Measurements from ENCODE around the gene SOWAHC.

- TF ChIP-seq NFRKB (IDR thresholded peaks at IDR 0.05) (no peak), ZNF384 (IDR thresholded peaks at IDR 0.05) (no peak), ELF4 (IDR thresholded peaks at IDR 0.05) (peak; percentile 60; the same call in 1 of the 2 replicates), L3MBTL2 (conservative IDR thresholded peaks at IDR 0.05) (peak; percentile 88), SUZ12 (IDR thresholded peaks at IDR 0.05) (no peak), FOXM1 (IDR thresholded peaks at IDR 0.05; ENCODE audit: borderline replicate concordance) (no peak), SP1 (IDR thresholded peaks at IDR 0.05) (peak; percentile 86), FOXK2 (IDR thresholded peaks at IDR 0.05) (no peak), BHLHE40 (IDR thresholded peaks at IDR 0.05; ENCODE audit: borderline replicate concordance) (no peak), FOXA1 (IDR thresholded peaks at IDR 0.05) (no peak), LEF1 (IDR thresholded peaks at IDR 0.05; ENCODE audit: borderline replicate concordance) (peak; percentile 60; the same call in 1 of the 2 replicates), TARDBP (IDR thresholded peaks at IDR 0.05) (no peak), HDGF (IDR thresholded peaks at IDR 0.05; ENCODE audit: borderline replicate concordance) (no peak), PKNOX1 (IDR thresholded peaks at IDR 0.05) (no peak)
Measured at GRCh38 chr2:109613922-109614714, at the start of gene SOWAHC, which contains the start of gene SEPTIN10.
